GM12865 (cell line): ENCODE results near the gene MTA2.

Experiments
- DNase-seq: peaks from one replicate; pipeline ENCODE4 v3.0.0; 2010; ENCODE audit warnings: low read depth
- H3K4me3 ChIP-seq: 2 replicates; pipeline ENCODE4 v1.5.1; 2011; ENCODE audit warnings: mild to moderate bottlenecking, low read depth, low read length, control low read depth
- CTCF ChIP-seq: IDR thresholded peaks from 2 replicates; pipeline ENCODE4 v1.5.1; 2011; ENCODE audit warnings: low read length, control low read depth, low read depth, inconsistent platforms; ENCODE audit not compliant: insufficient read depth; ENCODE audit errors: missing control alignments

The MTA2 gene

GRCh38 chr11:62578541-62578940, 23.1 kb downstream of the MTA2 start:
- no peak overlapping the region for H3K4me3 ChIP-seq
- TF ChIP-seq CTCF, result no peak
- no peak for DNase-seq

- H3K4me3 ChIP-seq, result no peak overlapping the region
- no peak for DNase-seq
- TF ChIP-seq CTCF, result no peak
These were observed 24.5 kb downstream of the MTA2 start for GRCh38 chr11:62577046-62577714.

- DNase-seq, result no peak
- H3K4me3 ChIP-seq, result no peak overlapping the region
- TF ChIP-seq CTCF, result no peak
These were observed 25.8 kb downstream of the MTA2 start for GRCh38 chr11:62575837-62576236.

- no peak for TF ChIP-seq CTCF
- no peak for DNase-seq
- H3K4me3 ChIP-seq, result peak overlapping the region; percentile 85
These were observed 26.5 kb downstream of the MTA2 start for GRCh38 chr11:62575156-62575555.

GRCh38 chr11:62574363-62575071, 27.1 kb downstream of the MTA2 start:
- TF ChIP-seq CTCF, result no peak
- H3K4me3 ChIP-seq, result peak overlapping the region; percentile 85
- peak; percentile 35 for DNase-seq

GRCh38 chr11:62573592-62574362, 27.9 kb downstream of the MTA2 start, which contains the start of gene EEF1G:
TSS of gene EEF1G (minus strand) at chr11:62573891. CDS start at chr11:62573842, 49 bp downstream.
- TF ChIP-seq CTCF, result no peak
- peak within 1 kb of the TSS; percentile 88 for H3K4me3 ChIP-seq
- peak; percentile 100 for DNase-seq
